ENCODE results near the gene NES.

Gene NES

DNA sequence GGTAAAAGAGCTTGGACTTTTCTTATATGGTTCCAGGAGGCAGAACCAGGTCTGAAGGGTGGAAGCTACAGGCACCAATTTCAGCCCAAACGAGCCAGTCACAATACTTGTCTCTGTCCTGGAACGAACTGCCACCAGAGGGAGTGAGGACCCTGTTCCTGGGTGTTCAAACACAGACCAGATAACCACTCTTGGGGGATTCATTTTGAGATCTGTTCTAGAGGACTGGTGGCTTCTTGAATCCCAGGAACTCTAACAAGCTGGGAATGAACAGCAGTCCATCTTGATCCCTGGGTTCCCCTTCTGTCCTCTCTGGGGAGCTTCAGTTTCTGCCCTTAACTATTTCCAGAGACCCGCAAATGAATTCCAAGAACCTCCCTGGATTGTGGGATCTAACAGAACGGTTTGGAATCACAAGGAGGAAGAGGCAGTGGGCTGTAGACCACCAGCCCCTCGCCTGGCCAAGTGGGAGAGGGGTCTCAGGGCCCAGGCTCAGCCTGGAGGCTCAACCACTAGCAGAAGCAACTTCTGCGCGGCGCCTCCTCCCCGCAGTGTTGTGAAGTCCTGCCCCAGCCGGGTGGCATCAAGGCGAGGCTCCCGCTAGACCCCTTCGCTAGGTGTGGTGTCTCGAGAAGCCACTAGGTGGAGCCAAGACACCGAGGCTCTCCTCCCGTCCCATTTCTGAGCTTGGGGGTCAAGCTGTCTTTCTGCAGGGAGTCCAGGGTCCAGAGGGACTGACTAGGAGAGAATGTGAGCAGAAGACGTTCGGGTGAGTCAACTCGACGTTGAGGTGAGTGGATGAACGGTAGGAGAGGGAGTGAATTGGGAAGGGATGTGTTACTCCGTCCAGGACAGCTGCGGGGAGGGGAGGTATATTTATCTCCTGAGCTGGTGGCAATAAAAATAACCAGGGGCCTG lies 12.1 kb upstream of the NES start:
- H3K27ac ChIP-seq, result peak overlapping the region; percentile 35; the same call in 1 of the 2 replicates

DNA sequence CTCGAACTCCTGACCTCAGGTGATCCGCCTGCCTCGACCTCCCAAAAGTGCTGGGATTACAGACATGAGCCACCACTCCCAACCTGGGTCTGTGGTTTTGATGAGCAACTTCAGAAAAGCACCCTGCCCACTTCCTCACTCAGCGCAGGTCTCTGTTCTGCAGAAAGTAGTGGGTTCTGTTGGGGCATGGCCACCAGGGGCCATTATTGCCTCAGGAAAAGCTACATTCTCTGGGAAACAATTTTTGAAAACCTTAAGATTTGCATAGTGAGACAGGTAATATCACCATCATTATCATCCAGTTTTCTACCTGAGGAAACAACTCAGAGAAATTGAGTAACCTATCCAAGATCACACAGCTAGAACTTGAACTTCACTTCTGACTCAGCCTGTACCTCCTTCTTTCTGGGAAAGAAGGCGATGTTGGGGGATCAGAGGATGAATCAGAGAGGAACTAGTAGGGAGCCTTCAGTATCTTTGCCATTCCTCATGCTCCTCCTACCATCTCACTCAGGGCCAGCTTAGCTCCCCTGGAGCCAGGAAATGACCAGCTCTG lies 7.1 kb upstream of the NES start:
- TF ChIP-seq, protein P1, sequence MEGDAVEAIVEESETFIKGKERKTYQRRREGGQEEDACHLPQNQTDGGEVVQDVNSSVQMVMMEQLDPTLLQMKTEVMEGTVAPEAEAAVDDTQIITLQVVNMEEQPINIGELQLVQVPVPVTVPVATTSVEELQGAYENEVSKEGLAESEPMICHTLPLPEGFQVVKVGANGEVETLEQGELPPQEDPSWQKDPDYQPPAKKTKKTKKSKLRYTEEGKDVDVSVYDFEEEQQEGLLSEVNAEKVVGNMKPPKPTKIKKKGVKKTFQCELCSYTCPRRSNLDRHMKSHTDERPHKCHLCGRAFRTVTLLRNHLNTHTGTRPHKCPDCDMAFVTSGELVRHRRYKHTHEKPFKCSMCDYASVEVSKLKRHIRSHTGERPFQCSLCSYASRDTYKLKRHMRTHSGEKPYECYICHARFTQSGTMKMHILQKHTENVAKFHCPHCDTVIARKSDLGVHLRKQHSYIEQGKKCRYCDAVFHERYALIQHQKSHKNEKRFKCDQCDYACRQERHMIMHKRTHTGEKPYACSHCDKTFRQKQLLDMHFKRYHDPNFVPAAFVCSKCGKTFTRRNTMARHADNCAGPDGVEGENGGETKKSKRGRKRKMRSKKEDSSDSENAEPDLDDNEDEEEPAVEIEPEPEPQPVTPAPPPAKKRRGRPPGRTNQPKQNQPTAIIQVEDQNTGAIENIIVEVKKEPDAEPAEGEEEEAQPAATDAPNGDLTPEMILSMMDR (conservative IDR thresholded peaks at IDR 0.05), result no peak
- H3K27ac ChIP-seq, result no peak overlapping the region

More for the DNA sequence above, 12.1 kb upstream of the NES start:
- TF ChIP-seq, protein P1 (conservative IDR thresholded peaks at IDR 0.05), result peak; percentile 91

DNA sequence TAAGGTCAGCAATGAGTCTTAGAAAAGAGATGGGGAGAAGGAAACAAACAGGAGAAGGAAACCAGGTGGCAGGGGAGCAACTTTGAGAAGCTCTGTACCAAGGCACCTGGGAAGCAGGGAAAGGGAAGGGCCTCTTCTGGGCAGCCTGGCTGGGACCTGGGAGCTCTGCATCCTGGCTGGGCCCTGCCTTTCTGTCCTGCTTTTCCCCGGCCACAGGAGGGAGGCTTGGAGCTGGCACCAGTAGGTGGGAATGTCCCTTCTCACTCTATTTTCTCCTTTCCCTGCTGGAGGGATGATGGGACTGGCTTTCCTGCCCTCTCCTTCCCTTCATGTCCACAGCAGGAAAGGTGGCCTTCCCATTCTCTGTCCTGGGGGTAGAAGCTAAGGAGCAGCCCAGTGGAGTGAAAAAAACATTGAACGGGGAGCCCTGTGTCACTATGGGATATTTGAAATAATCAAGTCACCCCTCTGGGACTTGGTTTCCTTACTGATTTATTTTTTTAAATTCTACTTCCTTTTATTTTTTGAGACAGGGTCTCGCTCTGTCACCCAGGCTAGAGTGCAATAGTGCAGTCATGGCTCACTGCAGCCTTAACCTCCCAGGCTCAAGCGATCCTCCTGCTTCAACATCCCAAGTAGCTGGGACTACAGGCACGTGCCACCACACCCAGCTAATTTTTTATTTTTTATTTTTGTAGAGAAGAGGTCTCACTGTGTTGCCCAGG lies 5.1 kb upstream of the NES start:
- TF ChIP-seq, protein P1 (conservative IDR thresholded peaks at IDR 0.05), result peak; percentile 15; the same call in 1 of the 2 replicates

DNA sequence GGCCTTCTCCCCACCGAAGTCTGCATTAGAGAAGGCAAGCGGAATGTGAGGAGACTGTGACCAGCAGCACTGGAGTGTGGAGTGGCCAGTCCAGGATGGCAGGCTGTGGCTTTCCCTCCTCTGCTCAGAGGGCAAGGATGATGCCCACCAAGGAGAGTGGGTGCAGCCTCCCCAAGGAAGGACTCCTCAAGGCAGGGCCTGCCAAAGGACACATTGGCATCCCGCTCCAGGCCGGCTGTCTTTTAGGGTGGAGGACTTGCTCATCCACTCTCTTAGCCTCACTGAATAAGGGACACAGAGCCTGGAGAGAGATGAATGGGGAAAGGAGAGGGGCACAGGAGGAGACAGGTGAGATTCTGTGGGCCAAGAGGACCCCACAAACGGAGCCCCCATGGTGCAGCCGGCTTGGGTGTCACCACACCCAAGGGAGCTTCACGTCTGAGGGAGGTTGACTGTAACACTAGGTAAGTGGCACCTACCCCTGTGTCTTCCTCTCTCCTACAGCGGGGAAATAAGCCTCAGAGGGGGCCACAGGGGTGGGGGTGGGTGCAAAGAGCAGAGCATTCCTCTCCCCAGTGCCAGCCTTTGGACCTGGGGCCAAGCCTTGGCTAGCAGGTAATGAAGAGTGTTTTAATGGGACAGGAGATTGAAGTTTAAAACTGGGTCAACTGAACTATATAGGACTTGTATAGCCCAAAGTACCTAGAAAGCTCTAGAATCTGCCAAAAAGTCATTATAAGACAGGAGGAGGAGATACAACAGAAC lies 4.2 kb upstream of the NES start:
- TF ChIP-seq, protein P1 (conservative IDR thresholded peaks at IDR 0.05), result no peak
- no peak overlapping the region for H3K27ac ChIP-seq

More for the DNA sequence above, 5.1 kb upstream of the NES start:
- H3K27ac ChIP-seq, result no peak overlapping the region

DNA sequence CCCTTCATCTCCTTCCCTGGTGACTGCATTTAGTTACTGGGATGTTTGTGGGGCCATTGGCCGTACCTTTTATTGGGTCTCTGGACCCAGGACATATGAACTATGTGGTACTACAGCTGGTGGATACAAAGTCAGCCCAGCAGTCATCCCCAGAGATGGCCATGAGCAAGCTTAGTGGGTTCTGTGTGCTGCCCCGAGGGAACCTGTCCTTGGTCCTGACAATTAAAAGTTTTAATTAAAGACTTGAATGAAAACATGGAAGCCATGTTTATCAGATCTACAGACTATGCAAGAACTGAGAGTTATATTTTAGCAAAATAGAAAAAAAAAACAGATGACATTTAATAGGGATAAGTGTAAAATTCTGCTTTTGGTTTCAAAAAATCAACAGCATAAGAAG lies 2.8 kb upstream of the NES start:
- no peak overlapping the region for H3K27ac ChIP-seq
- TF ChIP-seq, protein P1 (conservative IDR thresholded peaks at IDR 0.05), result no peak

DNA sequence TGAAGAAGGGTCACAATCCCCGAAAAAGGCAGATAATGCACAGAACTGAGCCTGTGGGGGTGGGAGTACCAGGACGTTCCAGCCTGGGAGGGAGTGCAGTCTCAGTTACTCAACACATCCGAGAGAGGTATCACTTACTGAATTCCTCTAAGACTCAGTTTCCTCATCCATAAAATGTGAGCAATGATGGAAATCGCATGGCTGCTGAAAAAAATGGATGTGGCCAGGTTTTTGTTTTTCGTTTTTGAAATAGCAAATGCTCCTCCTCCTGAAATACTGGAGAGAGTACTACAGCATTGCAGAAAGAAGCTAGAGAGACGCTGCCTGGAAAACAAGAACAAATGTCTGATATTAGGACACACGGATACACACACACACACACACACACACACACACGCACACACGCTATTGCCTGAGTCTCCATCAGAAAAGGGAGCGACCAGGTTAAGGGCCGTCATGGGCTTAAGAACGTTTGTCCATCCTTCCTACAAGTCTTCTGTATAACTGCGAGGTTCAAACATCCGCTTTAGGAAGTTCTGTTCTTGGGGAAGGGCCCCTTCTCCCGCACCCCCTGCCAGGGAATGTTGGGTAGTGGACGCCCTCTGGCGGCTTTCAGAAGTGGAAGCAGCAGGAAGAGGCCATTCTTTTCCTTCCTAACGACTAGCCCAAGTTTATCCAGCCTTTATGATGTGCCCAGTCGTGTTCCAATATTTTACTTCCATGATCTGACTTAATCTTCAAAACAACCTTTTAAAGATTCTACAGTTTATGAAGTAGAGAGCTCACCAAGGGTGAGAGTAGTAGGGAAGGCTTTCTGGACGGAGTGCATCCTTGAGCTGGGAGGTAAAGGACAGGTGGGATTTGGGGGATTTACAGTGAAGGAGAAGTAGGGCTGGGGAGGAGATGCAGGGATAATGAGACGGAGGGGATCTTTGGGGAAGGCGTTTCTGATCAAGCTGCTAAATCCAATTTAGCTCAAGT lies 699 bp upstream of the NES start:
- peak overlapping the region; percentile 27; the same call in 1 of the 2 replicates for H3K27ac ChIP-seq
- TF ChIP-seq, protein P1 (conservative IDR thresholded peaks at IDR 0.05), result peak; percentile 88

Measured in VCaP (cell line).